IMR-90 (cell line): ENCODE data around the gene SLC35F6. TPM values are rescaled to one million over a fixed set of nuclear protein-coding genes. Genes with fewer than 3 reads are reported as not detected.

Experiments used
- ATAC-seq: fragments of 200-7000 bp; cut with Tn5 transposase; 2 replicates; pipeline ENCODE4 v1.9.1; 2020; ENCODE audit warnings: low read depth, mild to moderate bottlenecking, moderate library complexity
- BruUV-seq: library from RNA; stranded (reverse); fragments of 400-500 nt; replicated peaks from 2 replicates; lab custom pipeline; 2021; lab: Mats Ljungman, UMichigan
- CTCF ChIA-PET: fragments of 300-600 bp; formaldehyde crosslinking; extraction: SDS; loops from one replicate; lab custom pipeline; 2021; ENCODE audit warnings: antibody characterized with exemption; lab: Yijun Ruan, JAX
- POLR2A ChIA-PET: fragments of 300-600 bp; sonication (Branson Sonifier 250); formaldehyde crosslinking; loops from one replicate; lab custom pipeline; 2022; ENCODE audit warnings: antibody characterized with exemption; ENCODE audit not compliant: unreplicated experiment; lab: Charles Lee
- DNase-seq: peaks from one replicate; pipeline ENCODE4 v3.0.0; 2013
- H2AFZ ChIP-seq: replicated peaks from 2 replicates; pipeline ENCODE3; 2013; ENCODE audit warnings: low read length, mild to moderate bottlenecking; ENCODE audit not compliant: poor library complexity
- H2AK5ac ChIP-seq: 2 replicates; pipeline ENCODE4 v1.6.1; 2013; ENCODE audit warnings: low read depth, low read length, inconsistent platforms
- H2AK9ac ChIP-seq: replicated peaks from 2 replicates; pipeline ENCODE3; 2013; ENCODE audit warnings: mild to moderate bottlenecking, low read depth, low read length, moderate library complexity; ENCODE audit not compliant: poor library complexity
- H2BK120ac ChIP-seq: 2 replicates; pipeline ENCODE4 v1.6.1; 2013; ENCODE audit warnings: low read depth, low read length, inconsistent platforms
- H2BK15ac ChIP-seq: 3 replicates; pipeline ENCODE4 v1.6.1; 2013; ENCODE audit warnings: low read depth, low read length, inconsistent platforms
- H2BK20ac ChIP-seq: 2 replicates; pipeline ENCODE4 v1.6.1; 2013; ENCODE audit warnings: low read depth, mild to moderate bottlenecking, inconsistent platforms, low read length, moderate library complexity
- H2BK5ac ChIP-seq: 2 replicates; pipeline ENCODE4 v1.6.1; 2013; ENCODE audit warnings: mild to moderate bottlenecking, low read depth, low read length, inconsistent platforms; ENCODE audit not compliant: poor library complexity, severe bottlenecking
- H3K14ac ChIP-seq: replicated peaks from 2 replicates; pipeline ENCODE4 v1.6.1; 2013; ENCODE audit warnings: low read depth, low read length, inconsistent platforms
- H3K18ac ChIP-seq: 2 replicates; pipeline ENCODE4 v1.6.1; 2013; ENCODE audit warnings: low read depth, low read length, control low read depth
- H3K23ac ChIP-seq: 2 replicates; pipeline ENCODE4 v1.6.1; 2013; ENCODE audit warnings: low read depth, low read length, inconsistent platforms
- H3K27ac ChIP-seq: 2 replicates; pipeline ENCODE4 v1.5.1; 2013; ENCODE audit warnings: mild to moderate bottlenecking, control low read depth, low read length; ENCODE audit not compliant: insufficient read depth
- H3K27me3 ChIP-seq: 2 replicates; pipeline ENCODE4 v1.6.1; 2013; ENCODE audit warnings: low read length; ENCODE audit not compliant: control insufficient read depth, insufficient read depth
- H3K36me3 ChIP-seq: 2 replicates; pipeline ENCODE4 v1.6.1; 2013; ENCODE audit warnings: low read length, mixed read lengths; ENCODE audit not compliant: control insufficient read depth, insufficient read depth
- H3K4ac ChIP-seq: 2 replicates; pipeline ENCODE4 v1.6.1; 2013; ENCODE audit warnings: low read depth, low read length, inconsistent platforms
- H3K4me1 ChIP-seq: 2 replicates; pipeline ENCODE4 v1.6.1; 2013; ENCODE audit warnings: low read length, mixed read lengths; ENCODE audit not compliant: control insufficient read depth, insufficient read depth
- H3K4me2 ChIP-seq: 2 replicates; pipeline ENCODE4 v1.6.1; 2013; ENCODE audit warnings: low read depth, mild to moderate bottlenecking, control low read depth, low read length, moderate library complexity
- H3K4me3 ChIP-seq: 2 replicates; pipeline ENCODE4 v1.5.1; 2013; ENCODE audit warnings: low read depth, mild to moderate bottlenecking, control low read depth, low read length, moderate library complexity; ENCODE audit not compliant: insufficient read depth
- H3K56ac ChIP-seq: 2 replicates; pipeline ENCODE4 v1.6.1; 2013; ENCODE audit warnings: low read length, inconsistent platforms; ENCODE audit not compliant: insufficient read depth; ENCODE audit errors: extremely low read depth
- H3K79me1 ChIP-seq, 2 experiments: 2 replicates each; pipeline ENCODE4 v1.6.1; 2013; ENCODE audit warnings: low read length in 2 of 2, inconsistent platforms in 1 of 2, low read depth in 1 of 2
- H3K9ac ChIP-seq: 2 replicates; pipeline ENCODE4 v1.6.1; 2013; ENCODE audit warnings: low read depth, low read length, control low read depth
- H3K9me1 ChIP-seq: 2 replicates; pipeline ENCODE4 v1.6.1; 2013; ENCODE audit warnings: low read length, inconsistent platforms; ENCODE audit not compliant: insufficient read depth
- H3K9me3 ChIP-seq: 2 replicates; pipeline ENCODE4 v1.6.1; 2013; ENCODE audit warnings: low read length; ENCODE audit not compliant: control insufficient read depth, insufficient read depth
- H4K20me1 ChIP-seq: 2 replicates; pipeline ENCODE4 v1.6.1; 2013; ENCODE audit warnings: low read length, inconsistent platforms; ENCODE audit not compliant: insufficient read depth
- H4K5ac ChIP-seq: 2 replicates; pipeline ENCODE4 v1.6.1; 2013; ENCODE audit warnings: mild to moderate bottlenecking, low read depth, low read length, control low read depth
- H4K8ac ChIP-seq, 2 experiments: 2 replicates each; pipeline ENCODE4 v1.6.1; 2013; ENCODE audit warnings: low read depth in 2 of 2, low read length in 2 of 2, control low read depth in 1 of 2, inconsistent platforms in 1 of 2
- H4K91ac ChIP-seq: 2 replicates; pipeline ENCODE4 v1.6.1; 2013; ENCODE audit warnings: low read depth, low read length, inconsistent platforms; ENCODE audit not compliant: insufficient read depth
- BHLHE40 ChIP-seq: fragments of 150-350 bp; IDR thresholded peaks from 2 replicates; pipeline ENCODE4 v1.6.1; 2016; ENCODE audit warnings: mild to moderate bottlenecking, low read depth, low read length
- CEBPB ChIP-seq: IDR thresholded peaks from 2 replicates; pipeline ENCODE4 v1.6.1; 2012; ENCODE audit warnings: low read depth, low read length, improper control_type of control experiment
- MXI1 ChIP-seq: IDR thresholded peaks from 2 replicates; pipeline ENCODE4 v1.6.1; 2012; ENCODE audit warnings: low read depth, mild to moderate bottlenecking, low read length, moderate library complexity, borderline replicate concordance
- RAD21 ChIP-seq: IDR thresholded peaks from 2 replicates; pipeline ENCODE4 v1.6.1; 2012; ENCODE audit warnings: low read length, improper control_type of control experiment
- RCOR1 ChIP-seq: IDR thresholded peaks from 2 replicates; pipeline ENCODE4 v1.6.1; 2012; ENCODE audit warnings: mild to moderate bottlenecking, low read length, improper control_type of control experiment; ENCODE audit not compliant: insufficient replicate concordance
- SMC3 ChIP-seq: fragments of 150-350 bp; IDR thresholded peaks from 2 replicates; pipeline ENCODE4 v1.6.1; 2016; ENCODE audit warnings: low read depth, mild to moderate bottlenecking, antibody characterized with exemption, low read length, moderate library complexity
- WGBS, 2 experiments: methylation state at CpG; one replicate each; pipeline versions ENCODE4 v1.1.5 to v1.1.7; 2013; ENCODE audit warnings: missing lambda C conversion rate in 2 of 2; ENCODE audit not compliant: insufficient read length in 1 of 2; ENCODE audit errors: extremely low coverage in 2 of 2; 5-methylcytosine and 5-hydroxymethylcytosine counted together
- dilution Hi-C: fragments of 300-500 bp; cut with HindIII; formaldehyde crosslinking; loops from one replicate; pipeline ENCODE4 v1.14.3; 2018; ENCODE audit warnings: low sequenced_read_pairs; ENCODE audit not compliant: unreplicated experiment
- in situ Hi-C: fragments of 300-500 bp; cut with MboI; formaldehyde crosslinking; loops from 3 replicates; pipeline ENCODE4 v1.14.3; 2019; ENCODE audit warnings: low sequenced_read_pairs, inconsistent platforms, mixed read lengths
- intact Hi-C: fragments of 100-400 bp; cut with micrococcal nuclease; formaldehyde crosslinking; loops from 2 replicates; pipeline ENCODE4 v1.10.0; 2022
- polyA plus RNA-seq, 3 experiments: library from polyadenylated mRNA; depleted of rRNA; stranded (reverse); fragments of >200 nt; gene quantifications; 2 replicates each; pipeline ENCODE4 v1.2.3, GENCODE V29; 2012; ENCODE audit warnings: low replicate concordance in 1 of 3
- total RNA-seq: library from RNA; depleted of rRNA; stranded (reverse); fragments of >200 nt; gene quantifications from 2 replicates; pipeline ENCODE4 v1.2.3, GENCODE V29; 2012

Gene SLC35F6
- total and polyA plus RNA-seq, 2 of the 4 experiments (the other 2 are of a cell fraction), result 19.1 to 30.6 TPM

- DNase-seq, result no peak
- no peak overlapping the region for H3K18ac ChIP-seq
- H3K4me2 ChIP-seq, result no peak overlapping the region
- ChIA-PET POLR2A (no interaction called here), CTCF (no interaction called here)
- H3K9me3 ChIP-seq, result no peaks in the 10 kb centered on the region
- no peak overlapping the region for H3K23ac ChIP-seq
- no peak overlapping the region for H2AK9ac ChIP-seq
- no CpG with 5 or more reads among the region's 4 CpGs for WGBS, 2 experiments
- no peaks in the 10 kb centered on the region for H3K4me1 ChIP-seq
- no peak overlapping the region for H4K5ac ChIP-seq
- no peak overlapping the region for H2BK5ac ChIP-seq
- dilution Hi-C loops, result no loop called here
- TF ChIP-seq CEBPB, result no peak
- no peak for TF ChIP-seq RAD21
- no peak for TF ChIP-seq MXI1
- TF ChIP-seq BHLHE40, result no peak
- no peak for TF ChIP-seq SMC3
- TF ChIP-seq RCOR1, result no peak
- no peak overlapping the region for H3K9ac ChIP-seq
- peaks cover 50% of the 10 kb centered on the region for H3K36me3 ChIP-seq
- no peak for ATAC-seq
- H3K9me1 ChIP-seq, result peaks cover 7% of the 10 kb centered on the region; the same call in 1 of the 2 replicates
- no peak overlapping the region for H3K27ac ChIP-seq
- no peak overlapping the region for H2AFZ ChIP-seq
- H3K79me1 ChIP-seq, result peaks cover 4 to 14% of the 10 kb centered on the region in 2 experiments; a peak in 3 of 4 replicates
- H3K4me3 ChIP-seq, result no peak overlapping the region
- no peak overlapping the region for H2BK20ac ChIP-seq
- TSS peak; percentile 34 for BruUV-seq
- no peaks in the 10 kb centered on the region for H3K27me3 ChIP-seq
- H2BK15ac ChIP-seq, result no peak overlapping the region
- H2BK120ac ChIP-seq, result no peak overlapping the region
- H4K20me1 ChIP-seq, result peaks cover 13% of the 10 kb centered on the region
- no peak overlapping the region for H4K91ac ChIP-seq
- no peak overlapping the region for H3K56ac ChIP-seq
- in situ Hi-C loops, result no loop called here
- H3K4ac ChIP-seq, result no peak overlapping the region
- H3K14ac ChIP-seq, result no peak overlapping the region
- no peak overlapping the region for H4K8ac ChIP-seq
- intact Hi-C loops, result no loop called here
- H2AK5ac ChIP-seq, result no peak overlapping the region
Measured at GRCh38 chr2:26780203-26780760, 16.2 kb downstream of the SLC35F6 start.
